IPS DF 6.9 (cell line): ENCODE measurements around the gene RAB29.
"Not testable (repeated sequence)": the region's sequence is repeated elsewhere in the genome, so short reads cannot be mapped to it uniquely, and the experiment has no call there.

ENCODE experiments used
- DNase-seq: peaks from one replicate; pipeline ENCODE4 v3.0.0-alpha.2; 2013; ENCODE audit warnings: low read depth, low spot score
- H3K27ac ChIP-seq: one replicate; pipeline ENCODE4 v1.5.1; 2013; ENCODE audit warnings: low read length, control low read depth
- H3K27me3 ChIP-seq: 2 replicates; pipeline ENCODE4 v1.6.1; 2013; ENCODE audit warnings: mild to moderate bottlenecking, low read length; ENCODE audit not compliant: control insufficient read depth, insufficient read depth
- H3K36me3 ChIP-seq: 2 replicates; pipeline ENCODE4 v1.6.1; 2013; ENCODE audit warnings: low read length; ENCODE audit not compliant: control insufficient read depth, insufficient read depth
- H3K4me1 ChIP-seq: 2 replicates; pipeline ENCODE4 v1.6.1; 2013; ENCODE audit warnings: low read length; ENCODE audit not compliant: control insufficient read depth, insufficient read depth
- H3K4me3 ChIP-seq: 2 replicates; pipeline ENCODE4 v1.5.1; 2013; ENCODE audit warnings: mild to moderate bottlenecking, low read length
- H3K9me3 ChIP-seq: 2 replicates; pipeline ENCODE4 v1.6.1; 2013; ENCODE audit warnings: low read length, inconsistent platforms; ENCODE audit not compliant: control insufficient read depth, insufficient read depth
- WGBS: extraction: QIAGEN DNeasy Blood & Tissue Kit; methylation state at CpG from one replicate; pipeline ENCODE4 v1.1.7; 2013; ENCODE audit warnings: mixed read lengths, missing lambda C conversion rate; ENCODE audit not compliant: insufficient read length, insufficient coverage; 5-methylcytosine and 5-hydroxymethylcytosine counted together

The RAB29 gene

GRCh38 chr1:205775015-205775716, at the start of gene RAB29:
RAB29 (minus strand) TSS chr1:205775482; CDS start chr1:205774956, 526 bp downstream.
- Histone ChIP-seq H3K27me3 (peaks cover 3% of the 10 kb centered on the region; the same call in 1 of the 2 replicates), H3K4me3 (peak within 1 kb of the TSS; percentile 61; the same call in 1 of the 2 replicates), H3K36me3 (no peaks in the 10 kb centered on the region), H3K9me3 (no peaks in the 10 kb centered on the region), H3K27ac (no peak within 1 kb of the TSS), H3K4me1 (0 out of 2 replicates have a peak, but pooled peaks cover 2% of the 10 kb centered on the region)
- DNase-seq: no peak
- no CpG with 5 or more reads among the region's 40 CpGs for WGBS

- H3K27ac ChIP-seq: no peak overlapping the region
- no peaks in the 10 kb centered on the region for H3K27me3 ChIP-seq
- H3K36me3 ChIP-seq: no peaks in the 10 kb centered on the region
- no peak for DNase-seq
- H3K4me3 ChIP-seq: no peak overlapping the region
- H3K4me1 ChIP-seq: peaks cover 4% of the 10 kb centered on the region
- WGBS: no CpG with 5 or more reads among the region's 5 CpGs
- H3K9me3 ChIP-seq: no peaks in the 10 kb centered on the region
Observed at GRCh38 chr1:205824180-205824579, 48.9 kb upstream of the RAB29 start.

GRCh38 chr1:205823260-205823659, 48.0 kb upstream of the RAB29 start:
- not testable (repeated sequence) for H3K36me3 ChIP-seq, DNase-seq, H3K4me3 ChIP-seq, H3K27me3 ChIP-seq, H3K27ac ChIP-seq, H3K9me3 ChIP-seq, H3K4me1 ChIP-seq
- WGBS: no CpG with 5 or more reads among the region's 2 CpGs

- no peaks in the 10 kb centered on the region for H3K9me3 ChIP-seq
- no peak overlapping the region for H3K4me3 ChIP-seq
- DNase-seq: no peak
- H3K27ac ChIP-seq: no peak overlapping the region
- no CpG with 5 or more reads among the region's 2 CpGs for WGBS
- no peaks in the 10 kb centered on the region for H3K36me3 ChIP-seq
- H3K27me3 ChIP-seq: no peaks in the 10 kb centered on the region
- no peaks in the 10 kb centered on the region; the same call in 1 of the 2 replicates for H3K4me1 ChIP-seq
Observed at GRCh38 chr1:205822397-205822796, 47.1 kb upstream of the RAB29 start.

GRCh38 chr1:205817988-205818387, 42.7 kb upstream of the RAB29 start:
- no CpG with 5 or more reads among the region's 3 CpGs for WGBS

GRCh38 chr1:205817364-205817763, 42.1 kb upstream of the RAB29 start:
- no peaks in the 10 kb centered on the region for H3K27me3 ChIP-seq
- no peak for DNase-seq
- no peak overlapping the region for H3K4me3 ChIP-seq
- no peak overlapping the region for H3K27ac ChIP-seq
- WGBS: no CpG with 5 or more reads among the region's 3 CpGs
- peaks cover 4% of the 10 kb centered on the region; the same call in 1 of the 2 replicates for H3K4me1 ChIP-seq
- H3K9me3 ChIP-seq: no peaks in the 10 kb centered on the region
- no peaks in the 10 kb centered on the region for H3K36me3 ChIP-seq

More at GRCh38 chr1:205817988-205818387, 42.7 kb upstream of the RAB29 start:
- no peaks in the 10 kb centered on the region for H3K27me3 ChIP-seq
- DNase-seq: no peak
- H3K4me3 ChIP-seq: no peak overlapping the region
- no peaks in the 10 kb centered on the region for H3K9me3 ChIP-seq
- no peaks in the 10 kb centered on the region for H3K36me3 ChIP-seq
- peaks cover 4% of the 10 kb centered on the region; the same call in 1 of the 2 replicates for H3K4me1 ChIP-seq
- no peak overlapping the region for H3K27ac ChIP-seq

GRCh38 chr1:205813755-205814058, 38.4 kb upstream of the RAB29 start:
- Histone ChIP-seq H3K27ac (no peak overlapping the region), H3K9me3 (no peaks in the 10 kb centered on the region), H3K4me3 (peak overlapping the region; percentile 58; the same call in 1 of the 2 replicates), H3K36me3 (0 out of 2 replicates have a peak, but pooled peaks cover 8% of the 10 kb centered on the region), H3K4me1 (peaks cover 5% of the 10 kb centered on the region), H3K27me3 (no peaks in the 10 kb centered on the region)
- no peak for DNase-seq
- WGBS: no CpG with 5 or more reads among the region's 14 CpGs

- H3K9me3 ChIP-seq: no peaks in the 10 kb centered on the region
- H3K27ac ChIP-seq: no peak within 1 kb of the TSS
- H3K36me3 ChIP-seq: 0 out of 2 replicates have a peak, but pooled peaks cover 8% of the 10 kb centered on the region
- DNase-seq: peak; percentile 64
- H3K27me3 ChIP-seq: no peaks in the 10 kb centered on the region
- no CpG with 5 or more reads among the region's 83 CpGs for WGBS
- peaks cover 5% of the 10 kb centered on the region for H3K4me1 ChIP-seq
- H3K4me3 ChIP-seq: peak within 1 kb of the TSS; percentile 58
Observed at GRCh38 chr1:205812878-205813754, 37.8 kb upstream of the RAB29 start, which contains the start of gene SLC41A1. SLC41A1 (minus strand) TSS chr1:205813198; CDS start chr1:205810441, 2,757 bp downstream.

GRCh38 chr1:205812271-205812877, 37.1 kb upstream of the RAB29 start:
- Histone ChIP-seq H3K36me3 (0 out of 2 replicates have a peak, but pooled peaks cover 8% of the 10 kb centered on the region), H3K4me3 (peak overlapping the region; percentile 58), H3K27ac (no peak overlapping the region), H3K4me1 (peaks cover 5% of the 10 kb centered on the region), H3K27me3 (no peaks in the 10 kb centered on the region), H3K9me3 (no peaks in the 10 kb centered on the region)
- no peak for DNase-seq
- WGBS: no CpG with 5 or more reads among the region's 16 CpGs

GRCh38 chr1:205811660-205812059, 36.4 kb upstream of the RAB29 start:
- Histone ChIP-seq H3K9me3 (no peaks in the 10 kb centered on the region), H3K27ac (no peak overlapping the region), H3K4me1 (peaks cover 5% of the 10 kb centered on the region), H3K4me3 (no peak overlapping the region), H3K36me3 (0 out of 2 replicates have a peak, but pooled peaks cover 10% of the 10 kb centered on the region), H3K27me3 (no peaks in the 10 kb centered on the region)
- no peak for DNase-seq
- WGBS: no CpG with 5 or more reads among the region's 5 CpGs
